K562 (cell line): ENCODE results near the gene LRRC15. TPM values are rescaled to one million over a fixed set of nuclear protein-coding genes. Genes with fewer than 3 reads are reported as not detected.

Experiments used
- ARID1B ChIP-seq: fragments of 450-650 bp; IDR thresholded peaks from 2 replicates; pipeline ENCODE4 v1.6.1; 2016; ENCODE audit warnings: antibody characterized with exemption, mild to moderate bottlenecking, inconsistent platforms
- BRCA1 ChIP-seq, 2 experiments: fragments of 450-650 bp in 1 of 2; sonication (generic) in 1 of 2; formaldehyde crosslinking in 1 of 2; IDR thresholded peaks; 2 replicates each; pipeline versions ENCODE4 v1.5.0 to v1.6.1; 2017 to 2020; ENCODE audit warnings: mild to moderate bottlenecking in 1 of 2, missing genetic modification reagents in 1 of 2
- BRF2 ChIP-seq: IDR thresholded peaks from 3 replicates; pipeline ENCODE4 v1.6.1; 2011; ENCODE audit warnings: borderline replicate concordance, mild to moderate bottlenecking; ENCODE audit not compliant: insufficient read length, insufficient read depth
- CBX8 ChIP-seq: fragments of 200-600 bp; sonication (generic); IDR thresholded peaks from 2 replicates; pipeline ENCODE4 v1.6.1; 2012; ENCODE audit warnings: borderline replicate concordance, mixed run types, low read depth, mild to moderate bottlenecking, moderate library complexity, mixed read lengths, low read length, control low read depth, inconsistent platforms; ENCODE audit not compliant: poor library complexity, severe bottlenecking; ENCODE audit errors: extremely low read depth
- DPF2 ChIP-seq: fragments of 450-650 bp; IDR thresholded peaks from 2 replicates; pipeline ENCODE4 v1.6.1; 2016
- FOSL1 ChIP-seq: fragments of 200-800 bp; sonication (Bioruptor generic); conservative IDR thresholded peaks from 2 replicates; pipeline ENCODE4 v1.6.1; 2016; ENCODE audit warnings: missing genetic modification characterization, missing compliant biosample characterization
- FOXK2 ChIP-seq, 2 experiments: fragments of 450-650 bp; IDR thresholded peaks in 1 of 2; conservative IDR thresholded peaks in 1 of 2; 2 replicates each; pipeline ENCODE4 v1.6.1; 2016; ENCODE audit warnings: low read depth in 2 of 2, mild to moderate bottlenecking in 1 of 2
- HDAC2 ChIP-seq: fragments of 450-650 bp; IDR thresholded peaks from 2 replicates; pipeline ENCODE4 v1.6.1; 2016; ENCODE audit warnings: mild to moderate bottlenecking
- KLF10 ChIP-seq: fragments of 250-450 bp; sonication (Bioruptor Pico); IDR thresholded peaks from 2 replicates; pipeline ENCODE4 v1.6.1; 2021; ENCODE audit warnings: matching md5 sums
- MTA3 ChIP-seq: fragments of 450-650 bp; formaldehyde crosslinking; IDR thresholded peaks from 2 replicates; pipeline ENCODE4 v1.6.1; 2017; ENCODE audit warnings: mild to moderate bottlenecking, borderline replicate concordance
- NCOA2 ChIP-seq, 2 experiments: fragments of 450-650 bp; IDR thresholded peaks; 2 replicates each; pipeline ENCODE4 v1.6.1; 2018; ENCODE audit warnings: mild to moderate bottlenecking in 2 of 2, moderate library complexity in 1 of 2; ENCODE audit not compliant: partially characterized antibody in 2 of 2
- PHF21A ChIP-seq: fragments of 450-650 bp; IDR thresholded peaks from 2 replicates; pipeline ENCODE4 v1.6.1; 2017; ENCODE audit warnings: low read depth, borderline replicate concordance
- POLR2AphosphoS2 ChIP-seq: IDR thresholded peaks from 2 replicates; pipeline ENCODE4 v1.6.1; 2012; ENCODE audit warnings: low read length, improper control_type of control experiment
- RCOR1 ChIP-seq, 2 experiments: IDR thresholded peaks; 2 replicates each; pipeline ENCODE4 v1.6.1; 2012; ENCODE audit warnings: low read depth in 2 of 2, low read length in 2 of 2, borderline replicate concordance in 1 of 2, improper control_type of control experiment in 1 of 2
- RNF2 ChIP-seq: sonication (generic); IDR thresholded peaks from 2 replicates; pipeline ENCODE4 v1.6.1; 2016
- SMAD2 ChIP-seq: fragments of 150-350 bp; IDR thresholded peaks from 2 replicates; pipeline ENCODE4 v1.6.1; 2014; ENCODE audit warnings: low read depth, mild to moderate bottlenecking, low read length
- SOX6 ChIP-seq: fragments of 450-650 bp; IDR thresholded peaks from 2 replicates; pipeline ENCODE4 v1.6.1; 2014; ENCODE audit warnings: mild to moderate bottlenecking
- TAL1 ChIP-seq: fragments of 450-650 bp; IDR thresholded peaks from 2 replicates; pipeline ENCODE4 v1.6.1; 2016; ENCODE audit warnings: mild to moderate bottlenecking
- TGIF2 ChIP-seq: sonication (generic); formaldehyde crosslinking; IDR thresholded peaks from 2 replicates; pipeline ENCODE4 v1.8.1; 2022; ENCODE audit warnings: mild to moderate bottlenecking, missing genetic modification reagents, moderate library complexity
- ZNF224 ChIP-seq: sonication (generic); formaldehyde crosslinking; IDR thresholded peaks from 2 replicates; pipeline ENCODE4 v1.8.0; 2022; ENCODE audit warnings: mild to moderate bottlenecking, missing genetic modification reagents
- ZNF24 ChIP-seq: fragments of 450-650 bp; IDR thresholded peaks from 2 replicates; pipeline ENCODE4 v1.6.1; 2016
- ZNF280B ChIP-seq: fragments of 250-450 bp; sonication (Bioruptor Pico); IDR thresholded peaks from 2 replicates; pipeline ENCODE4 v1.5.1; 2021; ENCODE audit warnings: mild to moderate bottlenecking
- polyA plus RNA-seq, 8 experiments: library from polyadenylated mRNA; depleted of rRNA in 4 of 8; stranded (reverse) in 5 of 8; unstranded in 3 of 8; fragments of >200 nt; fragmentation: Nextera tagmentation in 2 of 8; fragmentation: Illumina TruSeq in 1 of 8; extraction: Ambion mirVana in 2 of 8; extraction: Trizol in 1 of 8; gene quantifications; 2 replicates each; pipeline versions ENCODE4 v1.2.1 to v1.2.3, GENCODE V29; 2011 to 2014; ENCODE audit warnings: inconsistent platforms in 1 of 8, missing spikeins in 1 of 8
- total RNA-seq, 7 experiments: library from RNA; depleted of rRNA in 6 of 7; stranded (reverse); fragments of >200 nt in 6 of 7; fragmentation: Illumina TruSeq in 2 of 7; extraction: Trizol in 2 of 7; gene quantifications; 2 replicates each; pipeline versions ENCODE4 v1.2.1 to v1.2.3, GENCODE V29; 2011 to 2021; ENCODE audit warnings: low replicate concordance in 1 of 7

The LRRC15 gene
- total and polyA plus RNA-seq, 9 of the 15 experiments (the other 6 are each of a cell fraction or from before 2014, with no cell fraction given) = not detected

DNA sequence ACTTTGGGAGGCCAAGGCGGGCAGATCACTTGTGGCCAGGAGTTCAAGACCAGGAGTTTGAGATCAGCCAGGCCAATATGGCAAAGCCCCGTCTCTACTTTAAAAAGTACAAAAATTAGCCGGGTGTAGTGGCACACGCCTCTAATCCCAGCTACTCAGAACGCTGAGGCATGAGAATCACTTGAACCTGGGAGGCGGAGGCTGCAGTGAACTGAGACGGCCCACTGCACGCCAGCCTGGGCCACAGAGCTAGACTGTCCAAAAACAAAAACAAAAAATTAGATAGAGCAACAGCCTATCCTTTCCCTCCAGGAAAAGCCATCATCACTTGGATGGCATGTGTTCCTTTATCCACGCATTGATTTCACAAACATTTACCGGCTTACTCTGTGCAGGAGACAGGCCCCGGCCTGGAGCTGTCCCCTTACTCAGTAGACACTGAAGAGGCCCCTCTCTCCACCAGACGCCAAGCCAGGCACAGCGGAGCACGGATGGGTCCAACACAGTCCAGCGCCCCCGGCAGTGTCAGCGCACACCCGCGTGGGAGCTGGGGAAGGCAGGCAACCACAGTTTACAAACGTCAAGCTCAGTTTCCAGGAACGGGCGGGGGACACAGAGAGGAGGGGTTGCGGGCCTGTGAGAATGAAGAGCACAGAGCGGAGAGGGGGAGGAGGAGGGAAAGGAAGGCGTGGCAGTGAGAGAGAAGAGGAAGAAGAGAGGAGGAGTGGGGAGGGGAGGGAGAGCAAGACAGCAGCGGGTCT, 26.4 kb upstream of the LRRC15 start (continued):
- TF ChIP-seq PHF21A (peak; percentile 20; the same call in 1 of the 2 replicates), ZNF224 (CRISPR knock-in tag) (no peak), ZNF24 (no peak), MTA3 (0 out of 2 replicates have a peak, but pooled peaks have one; percentile 20), TAL1 (no peak), HDAC2 (no peak), DPF2 (peak; percentile 39; the same call in 1 of the 2 replicates), SMAD2 (no peak), FOSL1 (tag) (no peak), KLF10 (CRISPR knock-in tag) (no peak), RNF2 (peak; percentile 24; the same call in 1 of the 2 replicates), SOX6 (no peak), CBX8 (no peak), POLR2AphosphoS2 (no peak), ZNF280B (CRISPR knock-in tag) (no peak), BRF2 (no peak), FOXK2 (conservative IDR thresholded peaks at IDR 0.05 in 1 of 2, IDR thresholded peaks at IDR 0.05 in 1 of 2; ENCODE audit: low read depth in 2 of 2) (0 out of 4 replicates have a peak, but pooled peaks of 1 of the 2 experiments have one; percentile 36), NCOA2 (IDR thresholded peaks at IDR 0.05; ENCODE audit: partially characterized antibody in 2 of 2) (no peak), RCOR1 (IDR thresholded peaks at IDR 0.05; ENCODE audit: borderline replicate concordance in 1 of 2, low read depth in 2 of 2, low read length in 2 of 2) (peak in 1 of 2 experiments; percentile 53; a peak in 1 of 4 replicates), TGIF2 (no peak), ARID1B (peak; percentile 56; the same call in 1 of the 2 replicates), BRCA1 (IDR thresholded peaks at IDR 0.05) (no peak), BRCA1 (CRISPR knock-in tag; IDR thresholded peaks at IDR 0.05) (no peak)
